Ovary (tissue), 9 donors: ENCODE results near the gene HIF3A. TPM values are rescaled to one million over a fixed set of nuclear protein-coding genes. Genes with fewer than 3 reads are reported as not detected.
A peak's percentile ranks its signal among the peaks of the same experiment; 100 is the strongest.

Experiments
- DNase-seq, 5 donors: peaks; one replicate each; pipeline ENCODE4 v3.0.0-alpha.2; 2019 to 2020
- H3K27ac ChIP-seq, 2 donors: fragments of 200-600 bp; one replicate each; pipeline versions ENCODE4 v1.5.1 to v1.8.0; 2019 to 2022
- H3K27me3 ChIP-seq: fragments of 200-600 bp; one replicate; pipeline ENCODE4 v1.8.0; 2022
- H3K36me3 ChIP-seq: fragments of 200-600 bp; sonication (generic); one replicate; pipeline ENCODE4 v1.5.1; 2019
- H3K4me1 ChIP-seq: one replicate; pipeline ENCODE4 v1.8.1; 2013; ENCODE audit warnings: mild to moderate bottlenecking, moderate library complexity; ENCODE audit not compliant: insufficient read depth
- H3K4me3 ChIP-seq: fragments of 200-600 bp; sonication (generic); one replicate; pipeline ENCODE4 v1.5.1; 2017
- H3K9me3 ChIP-seq, 2 donors: fragments of 200-600 bp in 1 of 2; sonication (generic) in 1 of 2; one replicate each; pipeline versions ENCODE4 v1.5.1 to v1.8.1; 2013 to 2019; ENCODE audit warnings: mild to moderate bottlenecking in 1 of 2, moderate library complexity in 1 of 2
- CTCF ChIP-seq, 3 donors: fragments of 450-650 bp in 2 of 3; fragments of 200-600 bp in 1 of 3; IDR thresholded peaks; one replicate each; pipeline versions ENCODE4 v1.5.1 to v1.8.0; 2016 to 2022; ENCODE audit warnings: antibody characterized with exemption in 3 of 3, mild to moderate bottlenecking in 1 of 3
- EP300 ChIP-seq: sonication (generic); formaldehyde crosslinking; IDR thresholded peaks from one replicate; pipeline ENCODE4 v1.6.1; 2017; ENCODE audit warnings: antibody characterized with exemption
- POLR2A ChIP-seq: fragments of 450-650 bp; IDR thresholded peaks from one replicate; pipeline ENCODE4 v1.6.1; 2017; ENCODE audit warnings: antibody characterized with exemption, mild to moderate bottlenecking, moderate library complexity
- WGBS, 3 donors: extraction: QIAGEN DNeasy Blood & Tissue Kit in 1 of 3; methylation state at CpG; one replicate each; pipeline versions ENCODE4 v1.1.5 to v1.1.7; 2013 to 2017; 5-methylcytosine and 5-hydroxymethylcytosine counted together
- intact Hi-C, 4 donors: fragments of 100-400 bp; cut with DNase I; formaldehyde crosslinking; loops; one replicate each; pipeline versions ENCODE4 v1.11.0 to v1.15.1; 2022 to 2023
- polyA plus RNA-seq, 2 donors: library from polyadenylated mRNA; stranded (reverse); fragments of 200-250 nt in 1 of 2; fragments of 350-450 nt in 1 of 2; fragmentation: Illumina TruSeq in 1 of 2; extraction: RNeasy Lipid Tissue Mini Kit (QIAGEN cat#74804) in 1 of 2; gene quantifications; one replicate each; pipeline ENCODE4 v1.2.3, GENCODE V29; 2013 to 2014
- total RNA-seq, 7 donors: library from RNA; depleted of rRNA in 2 of 7; stranded (reverse); fragments of >200 nt in 2 of 7; fragmentation: NEBNext Ultra II Directional in 3 of 7; extraction: Animal tissue kit (Norgen Biotek cat#: 25700) in 3 of 7; gene quantifications; one replicate each; pipeline versions ENCODE4 v1.1.0 to v1.2.4, GENCODE V29; 2016 to 2023
- donor health status: DM: no; HTN: no; CAD: no; lungs with moderate emphysema.
- donor health status: DM: no; HTN: no; CAD: no.
- donor health status: Bipolar disorder and iron deficiency.
- donor health status: DM: yes; HTN: yes; CAD: no.
- donor health status: DM: no; HTN: no; CAD: no.
- donor health status: DM: yes; HTN: yes; CAD: no.

HIF3A gene
- total and polyA plus RNA-seq, 9 donors, result 10.8 to 82.2 (median 40.9) TPM

GRCh38 chr19:46367426-46367825 lies 70.6 kb downstream of the HIF3A start:
- Histone ChIP-seq H3K27me3 (no peaks in the 10 kb centered on the region), H3K27ac (no peak overlapping the region), H3K4me1 (no peaks in the 10 kb centered on the region), H3K36me3 (no peaks in the 10 kb centered on the region), H3K4me3 (no peak overlapping the region), H3K9me3 (no peaks in the 10 kb centered on the region)
- intact Hi-C loops, result no loop called here
- WGBS, 3 donors, result 93 to 95% (median 94%) methylated on average over 5 of the region's 5 CpGs
- DNase-seq, result no peak
- TF ChIP-seq CTCF (IDR thresholded peaks at IDR 0.05), result no peak
- TF ChIP-seq EP300, result no peak
- no peak for TF ChIP-seq POLR2A

GRCh38 chr19:46368116-46368515 lies 71.3 kb downstream of the HIF3A start:
- Histone ChIP-seq H3K36me3 (no peaks in the 10 kb centered on the region), H3K4me3 (no peak overlapping the region), H3K9me3 (no peaks in the 10 kb centered on the region), H3K27me3 (no peaks in the 10 kb centered on the region), H3K4me1 (peaks cover 1% of the 10 kb centered on the region), H3K27ac (no peak overlapping the region)
- no peak for TF ChIP-seq POLR2A
- no peak for TF ChIP-seq EP300
- no peak for TF ChIP-seq CTCF (IDR thresholded peaks at IDR 0.05)
- intact Hi-C loops, result no loop called here
- peak in 1 of 5 donors; percentile 6 for DNase-seq
- 85 to 91% (median 90%) methylated on average over 7 of the region's 7 CpGs for WGBS, 3 donors

GRCh38 chr19:46369817-46370216 lies 73.0 kb downstream of the HIF3A start:
- WGBS, 3 donors, result 90 to 91% (median 91%) methylated on average over 7 of the region's 7 CpGs

GRCh38 chr19:46371371-46371901 lies 74.6 kb downstream of the HIF3A start:
- H3K27me3 ChIP-seq, result no peaks in the 10 kb centered on the region
- no peaks in the 10 kb centered on the region for H3K36me3 ChIP-seq
- no peaks in the 10 kb centered on the region for H3K9me3 ChIP-seq
- no peak overlapping the region for H3K4me3 ChIP-seq
- peak in 1 of 5 donors; percentile 5 for DNase-seq
- peaks cover 5% of the 10 kb centered on the region for H3K4me1 ChIP-seq
- TF ChIP-seq EP300 (no peak), CTCF (IDR thresholded peaks at IDR 0.05) (no peak), POLR2A (no peak)
- 77 to 82% (median 82%) methylated on average over 10 of the region's 10 CpGs for WGBS, 3 donors
- intact Hi-C loops, result no loop called here
- no peak overlapping the region for H3K27ac ChIP-seq

More at GRCh38 chr19:46369817-46370216, 73.0 kb downstream of the HIF3A start:
- no peak for DNase-seq
- H3K4me3 ChIP-seq, result no peak overlapping the region
- no peaks in the 10 kb centered on the region for H3K27me3 ChIP-seq
- no peaks in the 10 kb centered on the region for H3K9me3 ChIP-seq
- H3K4me1 ChIP-seq, result peaks cover 5% of the 10 kb centered on the region
- intact Hi-C loops, result no loop called here
- TF ChIP-seq EP300 (no peak), CTCF (IDR thresholded peaks at IDR 0.05) (no peak), POLR2A (no peak)
- no peak overlapping the region for H3K27ac ChIP-seq
- H3K36me3 ChIP-seq, result no peaks in the 10 kb centered on the region
